Iris pigment epithelial cell (primary cell): Measurements from ENCODE around the gene SLC24A4.
"Not testable (repeated sequence)": the region's sequence is repeated elsewhere in the genome, so short reads cannot be mapped to it uniquely, and the experiment has no call there.

Experiments
- DNase-seq: peaks from one replicate; pipeline ENCODE4 v3.0.0-alpha.2; 2011; ENCODE audit warnings: low read depth

Gene SLC24A4

GRCh38 chr14:92402500-92402899 is 79.5 kb downstream of the SLC24A4 start:
- not testable (repeated sequence) for DNase-seq

- no peak for DNase-seq
Observed at GRCh38 chr14:92404018-92404417, 81.1 kb downstream of the SLC24A4 start.

GRCh38 chr14:92404421-92404820 is 81.5 kb downstream of the SLC24A4 start:
- DNase-seq = no peak

- DNase-seq = no peak
Observed at GRCh38 chr14:92404938-92405337, 82.0 kb downstream of the SLC24A4 start.

- no peak for DNase-seq
Observed at GRCh38 chr14:92407410-92407809, 84.4 kb downstream of the SLC24A4 start.

- DNase-seq = no peak
Observed at GRCh38 chr14:92409043-92409442, 86.1 kb downstream of the SLC24A4 start.

DNA sequence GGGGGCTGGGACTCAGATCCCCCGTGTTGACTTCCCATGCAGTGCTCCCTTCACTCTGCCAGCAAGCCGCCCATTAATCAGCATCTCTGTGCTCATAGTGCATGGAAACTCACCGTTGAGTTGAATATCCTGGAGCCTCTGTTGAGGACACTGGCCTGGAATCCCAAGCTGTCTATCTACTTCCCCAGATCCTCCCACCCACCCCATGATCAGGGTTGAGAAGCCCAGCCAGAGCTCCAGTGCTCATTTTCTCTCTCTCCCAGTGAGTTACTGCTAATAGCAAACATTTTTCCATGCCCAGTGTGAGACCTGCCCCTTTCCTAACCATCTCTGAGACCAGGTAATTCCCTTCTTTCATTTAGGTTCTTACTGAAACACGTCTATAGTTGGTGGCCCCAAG is 88.2 kb downstream of the SLC24A4 start:
- DNase-seq = no peak

GRCh38 chr14:92411941-92412340 is 89.0 kb downstream of the SLC24A4 start:
- no peak for DNase-seq

DNA sequence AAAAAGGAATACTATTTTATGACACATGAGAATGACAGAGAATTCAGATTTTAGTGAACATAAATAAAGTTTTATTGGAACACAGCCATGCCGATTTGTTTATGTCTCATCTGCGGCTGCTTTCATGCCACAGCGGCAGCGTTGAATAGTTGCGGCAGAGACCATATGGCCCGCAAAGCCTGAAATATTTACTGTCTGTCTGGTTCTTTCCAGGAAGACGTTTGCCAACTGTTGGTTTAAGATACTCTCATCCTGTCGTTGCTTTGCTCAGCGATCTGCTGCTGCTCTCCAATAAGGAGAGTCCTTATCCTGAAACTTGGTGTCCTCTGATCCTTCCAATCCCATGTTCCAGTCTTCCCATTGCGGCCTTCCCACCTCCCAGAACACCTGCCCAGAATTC is 89.9 kb downstream of the SLC24A4 start:
- DNase-seq = no peak

DNA sequence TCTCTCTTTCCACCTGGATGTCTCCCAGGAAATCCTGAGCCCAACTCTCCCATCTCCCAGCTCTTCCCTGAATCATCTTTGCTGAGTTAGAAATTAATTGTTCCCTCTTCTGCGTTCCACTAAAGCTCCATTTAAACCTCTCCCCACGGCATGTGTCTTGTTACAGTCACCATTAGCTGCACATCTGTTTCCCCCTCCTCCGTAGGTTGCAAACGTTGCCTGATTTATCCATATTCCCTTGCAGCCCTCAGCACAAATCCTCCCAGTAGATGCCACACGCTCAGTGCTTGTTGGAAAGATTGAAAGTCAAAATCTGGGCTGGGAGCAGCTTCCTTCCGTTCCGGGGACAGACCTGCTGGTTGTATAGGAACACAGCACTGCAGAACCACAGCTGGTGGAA is 90.4 kb downstream of the SLC24A4 start:
- DNase-seq = no peak

DNA sequence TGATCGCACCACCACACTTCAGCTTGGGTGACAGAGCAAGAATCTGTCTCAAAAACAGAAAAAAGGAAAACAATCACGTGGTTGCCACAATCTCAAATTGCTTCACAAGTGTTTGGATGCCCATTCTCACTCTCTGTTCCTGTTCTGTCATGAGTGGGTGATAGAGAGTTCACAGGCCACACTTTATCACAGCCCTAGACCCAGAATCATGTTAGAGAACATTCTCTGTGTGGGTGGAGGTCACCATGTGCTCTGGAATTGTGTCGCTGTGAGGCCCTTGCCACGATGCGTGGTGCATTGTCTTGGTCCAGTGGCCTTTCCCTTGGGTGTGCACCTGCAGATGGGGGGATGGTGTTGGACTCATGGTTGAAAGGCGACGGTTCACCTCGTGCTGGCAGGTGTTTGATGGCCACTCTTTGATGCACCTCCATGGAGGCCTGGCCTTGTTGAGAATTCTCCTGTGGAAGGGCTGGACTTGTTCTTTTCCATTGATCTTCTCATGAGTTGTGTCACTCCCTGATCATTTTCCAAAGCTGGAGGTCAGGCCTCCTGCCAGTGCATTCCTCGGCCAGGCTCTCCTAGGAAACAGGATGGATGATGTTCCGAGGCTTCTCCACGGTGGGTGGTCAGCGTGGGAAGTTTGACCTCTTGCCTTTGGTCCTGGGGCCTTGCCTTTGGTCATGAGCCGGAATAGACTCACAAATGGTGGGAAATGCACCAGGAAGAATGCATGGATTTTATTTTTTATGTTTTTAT is 91.9 kb downstream of the SLC24A4 start:
- no peak for DNase-seq

DNA sequence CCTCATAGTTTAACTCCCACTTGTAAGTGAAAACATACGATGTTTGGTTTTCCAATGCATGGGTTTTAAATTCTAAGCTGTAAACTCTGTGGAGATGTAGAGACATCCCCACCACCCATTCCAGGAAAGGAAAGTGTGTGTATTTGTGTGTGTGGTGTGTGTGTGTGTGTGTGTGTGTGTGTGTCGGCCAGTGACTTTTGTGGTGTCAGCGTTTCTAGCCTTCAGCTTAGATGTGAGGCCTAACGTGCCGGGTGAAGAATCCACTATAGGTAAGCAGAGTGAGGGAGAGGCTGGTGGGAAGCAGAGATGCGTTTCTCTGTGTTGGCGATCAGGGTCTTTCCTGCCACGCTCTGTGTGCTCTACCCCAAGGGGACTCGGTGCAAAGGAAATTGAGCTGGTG is 93.0 kb downstream of the SLC24A4 start:
- no peak for DNase-seq

- DNase-seq = no peak
Observed at GRCh38 chr14:92416544-92416943, 93.6 kb downstream of the SLC24A4 start.

DNA sequence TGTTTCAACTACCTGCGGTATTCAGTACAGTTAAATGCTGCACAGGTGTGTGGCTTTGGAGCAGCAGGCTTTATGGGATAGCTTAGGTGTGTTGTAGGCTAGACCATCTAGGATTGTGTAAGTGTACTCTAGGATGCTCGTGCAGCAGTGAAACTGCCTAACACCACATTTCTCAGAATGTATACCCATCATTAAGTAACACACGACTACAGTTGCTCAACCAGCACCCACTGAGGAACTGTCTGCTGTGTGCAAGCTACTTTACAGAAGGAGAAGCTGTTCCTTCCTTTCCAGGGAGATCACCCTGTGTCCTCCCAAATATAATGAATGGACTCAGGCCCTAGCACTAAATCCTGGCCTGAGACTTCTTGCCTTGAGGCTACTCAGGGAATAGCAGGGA is 94.8 kb downstream of the SLC24A4 start:
- peak; percentile 26 for DNase-seq

GRCh38 chr14:92421751-92422150 is 98.8 kb downstream of the SLC24A4 start:
- peak; percentile 36 for DNase-seq

- DNase-seq = peak; percentile 80
Observed at GRCh38 chr14:92425101-92425500, 102.1 kb downstream of the SLC24A4 start.

DNA sequence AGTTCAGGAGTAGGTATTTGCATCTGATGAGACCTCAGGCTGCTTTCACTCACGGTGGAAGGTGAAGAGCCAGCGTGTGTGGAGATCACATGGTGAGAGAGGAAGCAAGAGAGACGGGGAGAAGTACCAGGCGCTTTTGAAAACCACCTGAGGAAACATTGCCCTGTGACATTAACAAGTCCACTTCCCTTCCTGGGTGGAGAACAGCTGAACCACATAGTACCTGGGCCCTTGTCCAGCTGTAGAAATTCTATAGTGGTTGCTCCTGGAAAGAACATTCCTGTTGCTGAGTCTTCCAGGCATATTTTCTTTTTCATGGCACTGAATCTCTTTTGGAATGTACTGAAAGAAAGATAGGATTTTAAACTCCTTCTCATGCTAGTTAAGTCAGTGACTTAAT is 103.3 kb downstream of the SLC24A4 start:
- peak; percentile 52 for DNase-seq

GRCh38 chr14:92427096-92427495 is 104.1 kb downstream of the SLC24A4 start:
- DNase-seq = no peak

- DNase-seq = no peak
Observed at GRCh38 chr14:92430686-92431085, 107.7 kb downstream of the SLC24A4 start.

GRCh38 chr14:92431199-92431725 is 108.3 kb downstream of the SLC24A4 start:
- no peak for DNase-seq

- DNase-seq = no peak
Observed at GRCh38 chr14:92433407-92433806, 110.4 kb downstream of the SLC24A4 start.

DNA sequence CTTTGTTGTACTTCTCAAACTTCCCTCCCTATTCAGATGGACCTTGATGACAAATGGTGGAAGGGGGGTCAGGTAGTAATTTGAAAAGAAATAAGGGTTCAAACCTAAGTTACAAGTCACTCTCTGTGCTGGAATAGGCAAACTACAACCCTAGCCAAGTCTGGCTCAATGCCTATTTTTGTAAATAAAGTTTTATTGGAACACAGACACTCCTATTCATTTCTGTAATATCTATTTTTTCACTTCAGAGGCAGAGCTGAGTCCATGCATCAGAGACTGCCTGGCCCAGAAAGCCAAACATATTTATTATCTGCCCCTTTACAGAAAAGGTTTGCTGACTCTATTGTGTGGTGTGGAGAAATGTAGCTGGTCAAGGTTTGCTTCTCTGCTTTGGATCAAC is 112.2 kb downstream of the SLC24A4 start:
- DNase-seq = no peak

GRCh38 chr14:92436115-92436776 is 113.3 kb downstream of the SLC24A4 start:
- DNase-seq = no peak

DNA sequence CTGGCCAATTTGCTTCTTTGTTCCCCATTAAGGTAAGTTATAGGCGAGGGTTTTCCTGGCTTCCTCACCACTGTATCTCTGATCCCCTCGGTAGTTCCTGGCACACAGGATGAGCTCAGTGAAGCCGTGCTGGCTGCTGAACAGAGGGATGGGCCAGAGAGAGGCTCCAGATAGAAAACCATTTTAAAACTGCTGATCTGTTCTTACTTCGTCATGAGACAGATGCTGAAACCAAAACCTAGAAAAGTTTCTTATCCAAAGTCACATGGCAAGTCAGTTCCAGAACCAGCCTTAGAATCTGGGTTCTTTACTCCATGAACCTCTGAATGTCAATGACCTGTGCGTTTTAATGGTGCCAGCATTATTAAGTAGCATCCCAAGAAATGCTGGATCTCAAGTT is 114.3 kb downstream of the SLC24A4 start:
- no peak for DNase-seq
